ENCODE results near the gene RABGAP1. TPM values are rescaled to one million over a fixed set of nuclear protein-coding genes. Genes with fewer than 3 reads are reported as not detected.

RABGAP1 gene
- total and polyA plus RNA-seq, 2 experiments from 2014 or later, result 8.5 to 33.9 TPM

GRCh38 chr9:123069010-123069481, 128.2 kb downstream of the RABGAP1 start (continued):
- TF ChIP-seq, protein P1, sequence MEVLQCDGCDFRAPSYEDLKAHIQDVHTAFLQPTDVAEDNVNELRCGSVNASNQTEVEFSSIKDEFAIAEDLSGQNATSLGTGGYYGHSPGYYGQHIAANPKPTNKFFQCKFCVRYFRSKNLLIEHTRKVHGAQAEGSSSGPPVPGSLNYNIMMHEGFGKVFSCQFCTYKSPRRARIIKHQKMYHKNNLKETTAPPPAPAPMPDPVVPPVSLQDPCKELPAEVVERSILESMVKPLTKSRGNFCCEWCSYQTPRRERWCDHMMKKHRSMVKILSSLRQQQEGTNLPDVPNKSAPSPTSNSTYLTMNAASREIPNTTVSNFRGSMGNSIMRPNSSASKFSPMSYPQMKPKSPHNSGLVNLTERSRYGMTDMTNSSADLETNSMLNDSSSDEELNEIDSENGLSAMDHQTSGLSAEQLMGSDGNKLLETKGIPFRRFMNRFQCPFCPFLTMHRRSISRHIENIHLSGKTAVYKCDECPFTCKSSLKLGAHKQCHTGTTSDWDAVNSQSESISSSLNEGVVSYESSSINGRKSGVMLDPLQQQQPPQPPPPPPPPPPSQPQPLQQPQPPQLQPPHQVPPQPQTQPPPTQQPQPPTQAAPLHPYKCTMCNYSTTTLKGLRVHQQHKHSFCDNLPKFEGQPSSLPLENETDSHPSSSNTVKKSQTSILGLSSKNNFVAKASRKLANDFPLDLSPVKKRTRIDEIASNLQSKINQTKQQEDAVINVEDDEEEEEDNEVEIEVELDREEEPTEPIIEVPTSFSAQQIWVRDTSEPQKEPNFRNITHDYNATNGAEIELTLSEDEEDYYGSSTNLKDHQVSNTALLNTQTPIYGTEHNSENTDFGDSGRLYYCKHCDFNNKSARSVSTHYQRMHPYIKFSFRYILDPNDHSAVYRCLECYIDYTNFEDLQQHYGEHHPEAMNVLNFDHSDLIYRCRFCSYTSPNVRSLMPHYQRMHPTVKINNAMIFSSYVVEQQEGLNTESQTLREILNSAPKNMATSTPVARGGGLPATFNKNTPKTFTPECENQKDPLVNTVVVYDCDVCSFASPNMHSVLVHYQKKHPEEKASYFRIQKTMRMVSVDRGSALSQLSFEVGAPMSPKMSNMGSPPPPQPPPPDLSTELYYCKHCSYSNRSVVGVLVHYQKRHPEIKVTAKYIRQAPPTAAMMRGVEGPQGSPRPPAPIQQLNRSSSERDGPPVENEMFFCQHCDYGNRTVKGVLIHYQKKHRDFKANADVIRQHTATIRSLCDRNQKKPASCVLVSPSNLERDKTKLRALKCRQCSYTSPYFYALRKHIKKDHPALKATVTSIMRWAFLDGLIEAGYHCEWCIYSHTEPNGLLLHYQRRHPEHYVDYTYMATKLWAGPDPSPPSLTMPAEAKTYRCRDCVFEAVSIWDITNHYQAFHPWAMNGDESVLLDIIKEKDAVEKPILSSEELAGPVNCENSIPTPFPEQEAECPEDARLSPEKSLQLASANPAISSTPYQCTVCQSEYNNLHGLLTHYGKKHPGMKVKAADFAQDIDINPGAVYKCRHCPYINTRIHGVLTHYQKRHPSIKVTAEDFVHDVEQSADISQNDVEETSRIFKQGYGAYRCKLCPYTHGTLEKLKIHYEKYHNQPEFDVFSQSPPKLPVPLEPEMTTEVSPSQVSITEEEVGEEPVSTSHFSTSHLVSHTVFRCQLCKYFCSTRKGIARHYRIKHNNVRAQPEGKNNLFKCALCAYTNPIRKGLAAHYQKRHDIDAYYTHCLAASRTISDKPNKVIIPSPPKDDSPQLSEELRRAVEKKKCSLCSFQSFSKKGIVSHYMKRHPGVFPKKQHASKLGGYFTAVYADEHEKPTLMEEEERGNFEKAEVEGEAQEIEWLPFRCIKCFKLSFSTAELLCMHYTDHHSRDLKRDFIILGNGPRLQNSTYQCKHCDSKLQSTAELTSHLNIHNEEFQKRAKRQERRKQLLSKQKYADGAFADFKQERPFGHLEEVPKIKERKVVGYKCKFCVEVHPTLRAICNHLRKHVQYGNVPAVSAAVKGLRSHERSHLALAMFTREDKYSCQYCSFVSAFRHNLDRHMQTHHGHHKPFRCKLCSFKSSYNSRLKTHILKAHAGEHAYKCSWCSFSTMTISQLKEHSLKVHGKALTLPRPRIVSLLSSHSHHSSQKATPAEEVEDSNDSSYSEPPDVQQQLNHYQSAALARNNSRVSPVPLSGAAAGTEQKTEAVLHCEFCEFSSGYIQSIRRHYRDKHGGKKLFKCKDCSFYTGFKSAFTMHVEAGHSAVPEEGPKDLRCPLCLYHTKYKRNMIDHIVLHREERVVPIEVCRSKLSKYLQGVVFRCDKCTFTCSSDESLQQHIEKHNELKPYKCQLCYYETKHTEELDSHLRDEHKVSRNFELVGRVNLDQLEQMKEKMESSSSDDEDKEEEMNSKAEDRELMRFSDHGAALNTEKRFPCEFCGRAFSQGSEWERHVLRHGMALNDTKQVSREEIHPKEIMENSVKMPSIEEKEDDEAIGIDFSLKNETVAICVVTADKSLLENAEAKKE (CRISPR knock-in tag; IDR thresholded peaks at IDR 0.05), result no peak
- TF ChIP-seq ZNF331 (CRISPR knock-in tag; IDR thresholded peaks at IDR 0.05; ENCODE audit: low read depth) (no peak), NANOG (IDR thresholded peaks at IDR 0.05; ENCODE audit: borderline replicate concordance) (no peak), POLR2AphosphoS5 (IDR thresholded peaks at IDR 0.05; ENCODE audit: low read depth) (no peak), CREB1 (CRISPR knock-in tag; IDR thresholded peaks at IDR 0.05; ENCODE audit: low read depth) (no peak), EZH2 (IDR thresholded peaks at IDR 0.05; ENCODE audit: low read depth, unreplicated experiment) (no peak)
- TF ChIP-seq, protein P2, sequence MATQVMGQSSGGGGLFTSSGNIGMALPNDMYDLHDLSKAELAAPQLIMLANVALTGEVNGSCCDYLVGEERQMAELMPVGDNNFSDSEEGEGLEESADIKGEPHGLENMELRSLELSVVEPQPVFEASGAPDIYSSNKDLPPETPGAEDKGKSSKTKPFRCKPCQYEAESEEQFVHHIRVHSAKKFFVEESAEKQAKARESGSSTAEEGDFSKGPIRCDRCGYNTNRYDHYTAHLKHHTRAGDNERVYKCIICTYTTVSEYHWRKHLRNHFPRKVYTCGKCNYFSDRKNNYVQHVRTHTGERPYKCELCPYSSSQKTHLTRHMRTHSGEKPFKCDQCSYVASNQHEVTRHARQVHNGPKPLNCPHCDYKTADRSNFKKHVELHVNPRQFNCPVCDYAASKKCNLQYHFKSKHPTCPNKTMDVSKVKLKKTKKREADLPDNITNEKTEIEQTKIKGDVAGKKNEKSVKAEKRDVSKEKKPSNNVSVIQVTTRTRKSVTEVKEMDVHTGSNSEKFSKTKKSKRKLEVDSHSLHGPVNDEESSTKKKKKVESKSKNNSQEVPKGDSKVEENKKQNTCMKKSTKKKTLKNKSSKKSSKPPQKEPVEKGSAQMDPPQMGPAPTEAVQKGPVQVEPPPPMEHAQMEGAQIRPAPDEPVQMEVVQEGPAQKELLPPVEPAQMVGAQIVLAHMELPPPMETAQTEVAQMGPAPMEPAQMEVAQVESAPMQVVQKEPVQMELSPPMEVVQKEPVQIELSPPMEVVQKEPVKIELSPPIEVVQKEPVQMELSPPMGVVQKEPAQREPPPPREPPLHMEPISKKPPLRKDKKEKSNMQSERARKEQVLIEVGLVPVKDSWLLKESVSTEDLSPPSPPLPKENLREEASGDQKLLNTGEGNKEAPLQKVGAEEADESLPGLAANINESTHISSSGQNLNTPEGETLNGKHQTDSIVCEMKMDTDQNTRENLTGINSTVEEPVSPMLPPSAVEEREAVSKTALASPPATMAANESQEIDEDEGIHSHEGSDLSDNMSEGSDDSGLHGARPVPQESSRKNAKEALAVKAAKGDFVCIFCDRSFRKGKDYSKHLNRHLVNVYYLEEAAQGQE (IDR thresholded peaks at IDR 0.05; ENCODE audit: unreplicated experiment), result no peak

All from GM23338 (cell line).